HG03469 (cell line): ENCODE data around the gene C10orf62.
"Not testable (repeated sequence)": the region's sequence is repeated elsewhere in the genome, so short reads cannot be mapped to it uniquely, and the experiment has no call there.

Experiments used
- ATAC-seq: cut with Tn5 transposase; IDR thresholded peaks from one replicate; pipeline ENCODE4 v1.9.1; 2021; ENCODE audit warnings: mild to moderate bottlenecking, moderate library complexity, moderate number of reproducible peaks; ENCODE audit not compliant: unreplicated experiment

Gene C10orf62, protein sequence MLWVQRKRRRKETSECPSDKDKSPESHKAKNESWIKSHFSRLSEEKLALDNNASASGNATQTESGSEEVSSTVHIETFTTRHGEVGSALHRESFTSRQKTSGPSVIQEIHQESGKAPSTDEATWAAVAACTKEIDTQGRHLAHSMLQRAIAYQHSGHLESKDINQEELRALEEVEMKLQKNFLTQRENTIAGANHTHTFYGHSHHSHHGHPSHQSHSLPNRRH

DNA sequence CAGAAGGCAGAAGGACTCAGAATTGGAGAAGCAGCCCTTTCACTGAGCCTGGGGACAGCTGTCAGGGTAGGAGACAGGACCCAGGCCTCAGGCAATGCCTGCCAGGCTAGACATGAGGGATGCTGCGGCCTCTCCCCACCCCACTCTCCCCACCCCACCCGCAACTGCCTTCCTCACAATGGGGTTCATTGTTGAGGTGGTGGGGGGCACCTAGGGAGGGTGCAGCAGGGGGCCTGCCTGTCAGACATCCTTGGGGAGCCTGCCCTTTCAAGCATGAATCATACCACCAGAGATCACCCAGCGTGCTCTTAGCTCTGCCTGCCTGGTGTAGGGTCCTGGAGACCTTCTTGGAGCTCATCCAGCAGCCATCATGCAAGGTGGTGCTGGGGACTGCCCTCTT, at the start of gene C10orf62:
Gene C10orf62, plus strand, starts transcription at position 243 of the 400 bp plus-strand sequence. CDS start 177 bp downstream, outside the sequence.
- ATAC-seq: no peak

- no peak for ATAC-seq
Observed at GRCh38 chr10:97540669-97541500, 48.6 kb upstream of the C10orf62 start.

GRCh38 chr10:97542169-97543024, 47.1 kb upstream of the C10orf62 start:
- ATAC-seq: no peak

DNA sequence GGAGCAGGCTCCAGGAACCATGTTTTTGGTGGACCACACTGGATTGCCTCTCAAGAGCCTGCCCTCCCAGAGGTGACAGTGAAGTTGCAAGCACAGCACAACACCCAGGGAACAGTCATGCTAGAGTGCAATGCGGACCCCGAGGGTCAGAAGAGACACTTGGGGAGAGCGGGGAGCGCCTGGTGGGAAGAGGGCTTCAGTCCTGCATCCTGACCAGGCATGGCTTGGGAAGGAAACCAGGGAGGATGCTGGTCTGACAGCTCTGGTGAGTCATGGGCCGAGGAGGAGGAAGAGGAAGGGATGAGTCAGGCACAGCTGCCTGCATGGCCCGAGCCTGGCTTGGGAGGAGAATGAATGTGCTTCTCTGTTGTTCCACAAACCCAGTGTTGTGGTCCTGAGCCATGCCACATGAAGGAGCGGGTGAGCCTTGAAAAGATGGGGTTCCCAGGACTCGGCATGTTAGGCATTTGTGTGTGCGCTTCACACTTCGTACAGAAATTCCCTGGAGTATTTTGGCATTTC, 46.4 kb upstream of the C10orf62 start:
- ATAC-seq: no peak

GRCh38 chr10:97546456-97547270, 42.9 kb upstream of the C10orf62 start:
- no peak for ATAC-seq

- ATAC-seq: no peak
Observed at GRCh38 chr10:97547271-97547600, 42.3 kb upstream of the C10orf62 start.

- ATAC-seq: no peak
Observed at GRCh38 chr10:97547962-97548361, 41.6 kb upstream of the C10orf62 start.

- ATAC-seq: no peak
Observed at GRCh38 chr10:97548828-97549455, 40.6 kb upstream of the C10orf62 start.

DNA sequence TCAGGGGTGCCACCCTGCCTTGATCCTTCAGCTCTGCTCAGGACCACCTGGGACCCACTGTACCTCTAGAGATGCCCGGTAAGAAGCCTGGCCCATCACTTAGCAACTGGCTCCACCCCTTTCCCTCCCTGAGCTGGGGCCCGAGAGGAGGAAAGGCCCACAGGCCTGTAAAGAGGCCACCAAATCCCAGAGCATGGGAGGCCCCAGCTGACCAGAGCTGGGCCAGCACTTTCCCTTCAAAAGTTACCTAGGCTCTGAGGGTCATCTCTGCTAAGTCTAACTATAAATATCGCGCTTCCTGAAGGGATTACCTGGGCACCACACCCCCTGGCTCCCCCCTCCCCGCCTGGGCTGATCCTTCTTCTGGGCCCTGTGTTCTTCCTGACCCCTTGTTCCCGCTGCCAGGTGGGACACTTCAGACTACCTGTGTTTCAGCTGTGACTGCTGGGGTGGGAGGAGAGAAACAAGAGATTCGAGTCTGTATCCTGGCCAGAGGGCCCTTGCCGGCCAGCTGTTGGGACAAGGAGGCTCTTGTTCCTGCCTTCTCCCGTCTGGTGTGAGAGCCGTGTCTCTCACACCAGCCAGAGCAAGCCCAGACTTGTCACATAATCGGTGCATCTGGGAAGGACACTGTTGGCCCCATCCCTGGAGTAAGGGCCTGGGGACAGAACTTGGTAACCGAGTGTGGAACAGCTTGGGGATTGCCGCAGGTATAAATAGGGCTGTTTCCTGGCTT, 39.8 kb upstream of the C10orf62 start:
- no peak for ATAC-seq

DNA sequence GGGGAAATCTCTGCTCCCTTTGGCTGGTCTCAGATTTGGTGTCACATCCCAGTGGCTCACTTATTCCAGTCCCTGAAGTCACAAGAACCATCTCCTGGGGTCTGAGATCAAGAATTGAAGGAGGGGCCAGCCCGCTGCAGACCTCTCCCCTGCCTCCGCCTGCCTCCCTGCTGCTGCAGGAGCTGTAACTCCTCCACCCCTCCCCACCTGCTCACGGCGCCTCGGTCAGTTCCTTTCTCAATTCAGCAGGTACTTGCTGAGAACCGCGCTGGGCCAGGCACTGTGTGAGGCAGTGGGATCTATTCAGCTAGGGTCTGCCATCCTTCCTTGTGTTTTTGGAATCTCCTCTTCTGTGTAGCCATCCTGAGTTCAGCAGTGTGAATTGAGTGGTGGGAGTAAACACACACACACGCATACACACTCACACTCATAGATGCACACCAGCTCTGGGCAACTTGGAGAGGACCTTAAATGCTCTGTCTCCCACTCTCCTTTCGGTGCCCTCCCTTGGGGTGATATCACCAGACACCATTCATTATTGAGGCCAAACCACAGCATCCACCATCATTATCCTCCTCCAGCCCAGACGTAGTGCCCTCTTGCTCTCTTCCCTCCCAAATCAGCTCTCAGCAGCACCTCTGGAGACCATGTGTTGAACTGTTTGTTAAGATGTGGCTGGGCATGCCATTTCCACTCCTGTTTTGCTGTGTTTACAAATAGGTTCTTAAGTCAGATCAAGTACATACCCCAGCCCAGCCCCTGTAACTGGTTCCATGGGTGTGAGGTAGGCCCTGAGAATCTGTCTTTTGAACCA, 39.0 kb upstream of the C10orf62 start:
- no peak for ATAC-seq

DNA sequence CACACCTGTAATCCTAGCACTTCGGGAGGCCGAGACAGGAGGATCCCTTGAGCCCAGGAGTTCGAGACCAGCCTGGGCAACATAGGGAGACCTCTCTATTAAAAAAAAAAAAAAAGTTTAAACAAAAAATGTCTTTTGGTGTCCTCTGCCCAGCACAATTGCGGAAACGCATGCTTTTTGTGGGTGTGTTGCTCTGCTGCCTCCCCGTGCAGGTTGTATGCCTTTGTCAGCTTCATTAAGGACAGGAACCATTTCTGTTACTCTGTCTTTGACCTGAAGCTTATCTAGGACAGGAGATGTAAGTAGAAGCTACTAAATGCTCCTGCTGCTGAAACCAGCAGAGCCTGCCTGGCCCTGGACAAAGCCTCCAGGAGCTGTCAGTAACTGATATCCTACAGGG, 38.2 kb upstream of the C10orf62 start:
- no peak for ATAC-seq

GRCh38 chr10:97553575-97554031, 35.9 kb upstream of the C10orf62 start:
- ATAC-seq: no peak

GRCh38 chr10:97554336-97554735, 35.2 kb upstream of the C10orf62 start:
- ATAC-seq: not testable (repeated sequence)

DNA sequence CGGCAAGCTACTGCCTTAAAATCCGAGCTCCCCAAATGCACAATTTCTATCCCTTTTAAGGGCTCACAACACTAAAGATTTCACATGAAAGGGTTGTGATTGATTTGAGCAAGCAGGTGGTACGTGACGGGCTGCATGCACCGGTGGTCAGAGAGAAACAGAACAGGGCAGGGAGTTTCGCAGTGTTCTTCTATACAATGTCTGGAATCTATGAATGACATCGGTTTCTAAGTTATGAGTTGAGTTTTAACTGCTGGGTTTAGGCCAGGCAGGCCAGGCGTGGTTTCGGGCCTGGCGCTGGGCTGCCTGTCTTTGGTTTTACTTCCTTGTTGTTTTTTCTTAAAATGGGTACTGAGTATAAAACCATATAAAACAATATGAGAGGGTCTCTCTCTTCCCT, 34.0 kb upstream of the C10orf62 start:
- not testable (repeated sequence) for ATAC-seq

DNA sequence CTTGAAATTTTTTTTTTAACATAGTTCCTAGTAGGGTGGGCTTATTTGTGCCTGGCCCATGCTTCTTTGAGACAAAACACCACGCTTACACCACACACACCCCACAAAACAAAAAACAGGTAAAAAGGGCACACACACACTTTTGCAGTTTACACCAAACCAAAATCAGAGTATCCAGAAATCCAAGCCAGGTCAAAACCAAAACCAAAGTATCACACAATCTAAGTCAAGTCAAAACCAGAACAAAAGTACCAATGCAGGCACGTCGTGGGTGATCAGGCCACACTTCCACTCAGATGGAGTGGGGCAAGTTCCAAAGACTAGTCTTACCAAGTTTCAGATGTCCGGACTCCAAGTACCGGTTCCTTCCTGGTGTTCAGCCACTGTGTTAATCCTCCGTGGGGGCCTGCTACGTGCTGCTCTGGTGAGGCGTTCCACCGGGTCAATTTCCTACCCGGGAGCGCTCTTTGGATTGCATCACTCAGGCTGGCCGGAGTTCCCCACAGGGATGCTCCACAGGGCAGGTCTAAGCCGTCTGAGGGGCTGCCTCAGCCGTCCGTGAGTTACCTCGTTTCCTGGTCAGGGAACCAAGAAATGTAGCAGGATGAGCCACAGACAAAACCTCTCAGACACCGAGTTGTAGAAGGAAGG, 28.7 kb upstream of the C10orf62 start:
- ATAC-seq: not testable (repeated sequence)

- not testable (repeated sequence) for ATAC-seq
Observed at GRCh38 chr10:97561386-97562077, 28.0 kb upstream of the C10orf62 start.

DNA sequence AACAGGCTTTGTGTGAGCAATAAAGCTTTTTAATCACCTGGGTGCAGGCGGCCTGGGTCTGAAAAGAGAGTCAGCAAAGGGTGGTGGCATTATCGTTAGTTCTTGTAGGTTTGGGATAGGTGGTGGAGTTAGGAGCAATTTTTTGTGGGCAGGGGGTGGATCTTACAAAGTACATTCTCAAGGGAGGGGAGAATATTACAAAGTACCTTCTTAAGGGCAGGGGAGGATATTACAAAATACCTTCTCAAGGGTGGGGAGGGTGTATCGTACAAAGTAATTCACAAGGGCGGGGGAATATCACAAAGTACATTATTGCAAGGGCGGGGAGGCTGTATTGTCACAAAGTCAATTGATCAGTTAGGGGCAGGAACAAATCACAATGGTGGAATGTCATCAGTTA, 27.2 kb upstream of the C10orf62 start:
- not testable (repeated sequence) for ATAC-seq
